ENCODE data around the gene EVI2A.

EVI2A gene

DNA sequence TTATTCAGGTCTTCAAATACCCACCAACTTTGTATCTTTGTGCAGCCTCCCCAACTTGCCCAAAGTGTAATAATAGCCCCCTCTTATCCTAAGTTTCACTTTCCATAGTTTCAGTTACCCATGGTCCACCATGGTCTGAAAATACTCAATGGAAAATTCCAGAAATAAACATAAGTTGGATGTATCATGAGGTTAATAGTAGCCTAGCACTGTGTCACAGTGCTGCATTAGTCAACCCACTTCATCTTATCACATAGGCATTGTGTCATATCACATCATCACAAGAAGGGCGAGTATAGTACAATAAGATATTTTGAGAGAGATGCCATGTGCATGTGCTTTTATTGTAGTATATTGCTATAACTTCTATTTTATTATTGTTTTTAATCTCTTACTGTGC is 46.3 kb downstream of the EVI2A start:
- H3K36me3 Mint-ChIP-seq = peaks cover 6% of the 10 kb centered on the region
- no peaks in the 10 kb centered on the region for H3K27me3 Mint-ChIP-seq
- H3K9me3 Mint-ChIP-seq = no peaks in the 10 kb centered on the region
- no peaks in the 10 kb centered on the region for H3K4me1 Mint-ChIP-seq
- DNase-seq (ENCODE audit: low spot score in 2 of 2) (no peak), ATAC-seq (ENCODE audit: low read depth) (no peak)
- no peak overlapping the region for H3K27ac Mint-ChIP-seq
- no peak overlapping the region for H3K4me3 Mint-ChIP-seq

DNA sequence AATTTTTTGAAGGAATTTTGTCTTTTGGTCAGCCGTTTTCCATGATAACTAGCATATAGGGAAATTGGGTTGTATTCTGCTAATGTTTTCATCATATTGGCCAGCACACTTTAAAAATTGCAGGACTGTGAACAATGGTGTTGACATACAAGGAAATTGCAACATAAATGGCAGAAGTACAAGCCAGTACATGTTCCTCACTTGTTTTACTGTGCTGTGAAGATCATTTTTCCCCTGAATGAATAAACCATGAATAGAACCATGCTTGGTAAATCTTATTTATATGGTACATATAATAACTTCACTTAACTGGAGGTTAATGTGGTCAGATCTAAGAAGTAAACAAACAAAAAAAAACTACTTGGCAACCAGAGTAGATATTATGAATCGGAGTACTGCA is 47.2 kb downstream of the EVI2A start:
- Mint-ChIP-seq H3K4me3 (no peak overlapping the region), H3K27ac (no peak overlapping the region), H3K27me3 (no peaks in the 10 kb centered on the region), H3K4me1 (no peaks in the 10 kb centered on the region), H3K9me3 (no peaks in the 10 kb centered on the region), H3K36me3 (peaks cover 6% of the 10 kb centered on the region)
- ATAC-seq (ENCODE audit: low read depth) (no peak), DNase-seq (ENCODE audit: low spot score in 2 of 2) (no peak)

DNA sequence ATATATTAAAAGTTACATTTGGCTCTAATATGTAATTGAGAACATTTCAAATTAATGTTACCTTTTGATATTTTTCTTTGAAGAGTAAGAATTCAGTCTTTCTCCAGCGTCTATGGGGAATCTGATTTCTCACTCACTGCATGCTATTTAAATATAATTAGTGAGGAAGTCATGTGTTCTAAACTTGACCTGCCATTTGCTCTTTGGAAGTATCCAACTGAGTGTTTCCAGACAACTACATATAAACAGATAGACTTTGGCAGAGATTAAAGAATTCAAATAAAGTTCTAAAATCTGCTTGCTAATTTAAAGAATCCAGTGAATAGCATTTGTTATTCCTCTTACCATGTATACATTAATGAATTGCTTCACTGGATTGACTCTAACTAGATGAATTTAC is 47.9 kb downstream of the EVI2A start:
- Mint-ChIP-seq H3K27me3 (no peaks in the 10 kb centered on the region), H3K36me3 (peaks cover 10% of the 10 kb centered on the region), H3K4me1 (no peaks in the 10 kb centered on the region), H3K27ac (no peak overlapping the region), H3K4me3 (no peak overlapping the region), H3K9me3 (no peaks in the 10 kb centered on the region)
- no peak for ATAC-seq (ENCODE audit: low read depth)
- no peak for DNase-seq (ENCODE audit: low spot score in 2 of 2)

DNA sequence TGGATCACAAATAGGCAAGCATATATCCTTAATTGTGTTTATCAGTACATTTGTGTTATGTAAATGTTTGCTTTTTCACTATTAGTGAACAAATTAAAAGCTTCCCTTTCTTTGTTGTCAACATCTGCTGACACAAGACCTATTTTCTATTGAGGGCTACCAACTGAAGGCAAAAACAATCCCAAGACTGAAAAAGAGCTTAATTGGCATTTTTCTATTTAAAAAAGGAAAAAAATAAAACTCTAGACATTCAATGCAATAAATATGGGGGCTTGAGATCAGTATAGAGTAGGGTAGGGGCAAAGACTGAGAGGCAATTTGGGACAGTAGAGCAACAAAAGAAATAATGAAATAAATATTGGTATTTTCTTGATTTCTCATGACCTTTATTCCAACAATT is 48.6 kb downstream of the EVI2A start:
- Mint-ChIP-seq H3K9me3 (no peaks in the 10 kb centered on the region), H3K4me3 (no peak overlapping the region), H3K4me1 (no peaks in the 10 kb centered on the region), H3K27me3 (no peaks in the 10 kb centered on the region), H3K36me3 (peaks cover 9% of the 10 kb centered on the region), H3K27ac (no peak overlapping the region)
- ATAC-seq (ENCODE audit: low read depth) = no peak
- no peak for DNase-seq (ENCODE audit: low spot score in 2 of 2)

DNA sequence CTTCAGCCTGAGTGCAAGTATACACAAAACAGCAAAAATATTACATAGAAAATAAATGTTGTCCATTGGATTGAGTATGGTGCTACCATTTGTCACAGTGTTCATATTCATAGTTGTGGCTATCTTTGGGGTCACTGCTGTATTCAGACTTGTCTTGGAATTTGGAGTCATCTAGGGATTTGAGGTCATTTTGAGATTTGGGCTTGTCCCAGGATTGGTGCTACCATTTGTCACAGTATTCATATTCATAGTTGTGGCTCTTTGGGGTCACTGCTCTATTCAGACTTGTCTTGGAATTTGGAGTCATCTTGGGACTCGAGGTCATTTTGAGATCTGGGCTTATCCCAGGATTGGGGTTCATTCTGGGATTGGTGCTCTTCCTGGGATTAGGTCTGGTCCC is 49.2 kb downstream of the EVI2A start:
- no peak overlapping the region for H3K27ac Mint-ChIP-seq
- H3K4me1 Mint-ChIP-seq = no peaks in the 10 kb centered on the region
- H3K36me3 Mint-ChIP-seq = peaks cover 6% of the 10 kb centered on the region
- H3K9me3 Mint-ChIP-seq = no peaks in the 10 kb centered on the region
- ATAC-seq (ENCODE audit: low read depth) (no peak), DNase-seq (ENCODE audit: low spot score in 2 of 2) (no peak)
- H3K4me3 Mint-ChIP-seq = no peak overlapping the region
- H3K27me3 Mint-ChIP-seq = no peaks in the 10 kb centered on the region

DNA sequence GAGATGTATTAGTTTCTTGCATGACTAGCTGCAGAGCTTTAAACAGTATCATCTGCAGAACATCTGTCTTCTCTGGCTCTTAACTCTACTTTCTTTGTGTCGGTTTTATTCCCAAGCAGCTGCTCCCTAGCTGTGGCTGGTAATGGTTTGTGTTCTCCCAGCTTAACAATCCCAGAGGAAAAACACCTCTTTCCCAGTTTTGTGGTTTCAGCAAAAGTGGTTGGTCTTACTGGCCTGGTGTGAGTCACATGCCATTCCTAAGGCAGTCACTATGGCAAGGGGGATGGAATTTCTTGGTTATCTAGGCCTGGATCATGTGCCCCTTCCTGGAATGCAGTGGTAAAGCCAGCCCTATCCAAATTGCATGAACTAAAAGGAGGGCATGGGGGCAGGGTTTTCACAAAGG is 51.8 kb downstream of the EVI2A start:
- Mint-ChIP-seq H3K4me3 (no peak overlapping the region), H3K27me3 (no peaks in the 10 kb centered on the region), H3K4me1 (peaks cover 7% of the 10 kb centered on the region), H3K36me3 (peaks cover 11% of the 10 kb centered on the region), H3K27ac (no peak overlapping the region), H3K9me3 (no peaks in the 10 kb centered on the region)
- DNase-seq (ENCODE audit: low spot score in 2 of 2) (no peak), ATAC-seq (ENCODE audit: low read depth) (no peak)

GRCh38 chr17:31269036-31269577 is 52.3 kb downstream of the EVI2A start:
- peaks cover 7% of the 10 kb centered on the region for H3K4me1 Mint-ChIP-seq
- H3K4me3 Mint-ChIP-seq = no peak overlapping the region
- no peak for DNase-seq (ENCODE audit: low spot score in 2 of 2)
- peaks cover 11% of the 10 kb centered on the region for H3K36me3 Mint-ChIP-seq
- no peaks in the 10 kb centered on the region for H3K9me3 Mint-ChIP-seq
- no peaks in the 10 kb centered on the region for H3K27me3 Mint-ChIP-seq
- H3K27ac Mint-ChIP-seq = no peak overlapping the region
- ATAC-seq (ENCODE audit: low read depth) = no peak

Data from memory B cell (primary cell).